Stimulated activated CD4-positive, alpha-beta T cell treated with anti-CD3 and anti-CD28 coated beads, Interleukin-15, amount 100 ng/mL, for 24 hours (primary cell): Measurements from ENCODE around the gene LMNB1.
A peak's percentile ranks its signal among the peaks of the same experiment; 100 is the strongest.
"Not testable (repeated sequence)": the region's sequence is repeated elsewhere in the genome, so short reads cannot be mapped to it uniquely, and the experiment has no call there.

ENCODE experiments used
- DNase-seq: peaks from one replicate; pipeline ENCODE4 v3.0.0-alpha.2; 2020

The LMNB1 gene, protein sequence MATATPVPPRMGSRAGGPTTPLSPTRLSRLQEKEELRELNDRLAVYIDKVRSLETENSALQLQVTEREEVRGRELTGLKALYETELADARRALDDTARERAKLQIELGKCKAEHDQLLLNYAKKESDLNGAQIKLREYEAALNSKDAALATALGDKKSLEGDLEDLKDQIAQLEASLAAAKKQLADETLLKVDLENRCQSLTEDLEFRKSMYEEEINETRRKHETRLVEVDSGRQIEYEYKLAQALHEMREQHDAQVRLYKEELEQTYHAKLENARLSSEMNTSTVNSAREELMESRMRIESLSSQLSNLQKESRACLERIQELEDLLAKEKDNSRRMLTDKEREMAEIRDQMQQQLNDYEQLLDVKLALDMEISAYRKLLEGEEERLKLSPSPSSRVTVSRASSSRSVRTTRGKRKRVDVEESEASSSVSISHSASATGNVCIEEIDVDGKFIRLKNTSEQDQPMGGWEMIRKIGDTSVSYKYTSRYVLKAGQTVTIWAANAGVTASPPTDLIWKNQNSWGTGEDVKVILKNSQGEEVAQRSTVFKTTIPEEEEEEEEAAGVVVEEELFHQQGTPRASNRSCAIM

DNA sequence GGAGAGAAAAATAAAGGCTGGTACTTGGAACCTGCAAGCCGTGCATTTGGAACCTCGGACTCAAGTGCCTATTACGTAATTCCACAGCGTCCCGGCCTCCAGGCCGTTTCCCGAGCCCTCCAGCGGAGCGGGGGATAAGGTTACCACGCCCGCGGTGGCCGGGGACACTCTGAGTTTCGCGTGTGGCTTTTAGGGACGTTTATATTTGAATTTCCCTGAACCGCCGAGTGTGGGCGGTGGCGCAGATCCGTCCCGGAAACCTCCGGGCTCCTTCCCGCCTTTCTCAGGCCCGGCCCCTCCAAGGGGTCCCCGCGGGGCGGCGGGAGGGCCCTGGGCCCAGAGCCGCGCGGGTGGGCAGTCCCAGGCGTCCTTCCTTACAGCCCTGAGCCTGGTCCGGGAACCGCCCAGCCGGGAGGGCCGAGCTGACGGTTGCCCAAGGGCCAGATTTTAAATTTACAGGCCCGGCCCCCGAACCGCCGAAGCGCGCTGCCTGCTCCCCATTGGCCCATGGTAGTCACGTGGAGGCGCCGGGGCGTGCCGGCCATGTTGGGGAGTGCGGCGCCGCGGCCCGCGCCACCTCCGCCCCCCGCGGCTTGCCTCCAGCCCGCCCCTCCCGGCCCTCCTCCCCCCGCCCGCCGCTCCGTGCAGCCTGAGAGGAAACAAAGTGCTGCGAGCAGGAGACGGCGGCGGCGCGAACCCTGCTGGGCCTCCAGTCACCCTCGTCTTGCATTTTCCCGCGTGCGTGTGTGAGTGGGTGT is at the start of gene LMNB1:
TSS of gene LMNB1 (plus strand) at position 638 of the 758 bp plus-strand sequence. CDS start 373 bp downstream, outside the sequence.
- peak; percentile 98 for DNase-seq

DNA sequence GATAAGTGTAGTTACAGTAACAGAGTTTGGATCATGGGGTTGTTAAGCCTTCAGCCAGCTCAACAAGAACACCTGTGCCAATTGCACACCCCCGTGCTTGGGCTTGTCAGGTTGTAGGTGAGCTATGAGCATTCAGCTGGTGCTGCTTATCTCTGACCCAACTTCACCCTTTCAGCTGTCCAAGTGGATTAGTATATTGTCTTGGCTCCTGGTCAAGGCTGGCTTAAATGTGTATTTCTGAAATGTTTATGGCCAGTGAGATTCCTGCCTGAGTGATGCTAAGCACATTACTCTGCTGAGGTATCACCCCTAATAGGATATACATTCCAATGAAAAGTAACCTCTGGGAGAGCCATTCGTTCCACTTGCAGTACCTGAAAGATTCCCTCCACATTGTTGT is 44.2 kb upstream of the LMNB1 start:
- DNase-seq, result no peak

DNA sequence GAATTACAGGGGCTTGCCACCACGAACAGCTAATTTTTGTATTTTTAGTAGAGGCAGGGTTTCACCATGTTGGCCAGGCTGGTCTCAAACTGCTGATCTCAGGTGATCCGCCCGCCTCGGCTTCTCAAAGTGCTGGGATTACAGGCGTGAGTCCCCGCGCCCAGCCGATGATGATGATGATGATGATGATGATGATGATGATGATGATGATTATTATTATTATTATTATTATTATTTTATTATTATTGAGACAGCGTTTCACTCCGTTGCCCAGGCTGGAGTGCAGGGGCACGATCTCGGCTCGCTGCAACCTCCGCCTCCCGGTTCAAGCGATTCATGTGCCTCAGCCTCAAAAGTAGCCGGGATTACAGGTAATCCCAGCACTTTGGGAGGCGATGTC is 42.4 kb upstream of the LMNB1 start:
- DNase-seq, result not testable (repeated sequence)

DNA sequence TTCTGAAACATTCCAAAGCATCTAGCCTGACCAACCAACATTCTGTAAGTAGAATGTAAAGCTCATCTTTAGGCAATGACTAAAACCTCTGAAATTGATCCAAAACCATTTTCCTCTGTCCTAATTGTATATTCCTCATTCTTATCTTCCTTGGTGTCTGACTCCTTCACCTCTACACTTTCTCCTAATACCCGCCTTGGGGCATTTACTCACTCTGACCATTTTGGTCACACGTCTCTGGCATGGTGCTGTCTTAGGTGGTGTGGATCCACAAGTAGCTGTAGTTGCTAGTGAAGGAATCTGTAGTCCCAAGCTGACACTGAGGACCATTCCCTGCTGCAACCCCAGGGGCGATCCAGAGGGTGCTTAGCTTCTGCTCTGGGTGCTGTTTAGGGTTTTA is 40.8 kb upstream of the LMNB1 start:
- DNase-seq, result no peak

DNA sequence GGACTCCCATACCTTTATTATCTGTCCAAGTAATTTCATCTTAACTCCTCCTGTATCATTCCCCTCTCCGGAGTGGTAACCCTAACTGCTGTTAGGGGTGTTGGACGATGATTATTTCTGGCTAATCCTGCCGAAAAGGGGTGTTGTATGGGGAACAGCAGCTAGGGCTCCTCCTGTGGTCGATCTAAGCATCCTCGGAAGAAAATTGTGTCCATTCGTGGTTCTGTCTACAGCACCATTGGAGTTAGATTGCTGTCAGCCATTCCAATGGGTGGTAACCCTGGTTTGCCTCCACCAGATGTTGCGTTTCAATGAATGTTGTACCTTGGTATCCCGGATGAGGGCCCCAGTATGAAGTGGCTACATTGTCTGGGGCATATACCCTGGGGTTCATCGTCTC is 35.6 kb upstream of the LMNB1 start:
- no peak for DNase-seq

DNA sequence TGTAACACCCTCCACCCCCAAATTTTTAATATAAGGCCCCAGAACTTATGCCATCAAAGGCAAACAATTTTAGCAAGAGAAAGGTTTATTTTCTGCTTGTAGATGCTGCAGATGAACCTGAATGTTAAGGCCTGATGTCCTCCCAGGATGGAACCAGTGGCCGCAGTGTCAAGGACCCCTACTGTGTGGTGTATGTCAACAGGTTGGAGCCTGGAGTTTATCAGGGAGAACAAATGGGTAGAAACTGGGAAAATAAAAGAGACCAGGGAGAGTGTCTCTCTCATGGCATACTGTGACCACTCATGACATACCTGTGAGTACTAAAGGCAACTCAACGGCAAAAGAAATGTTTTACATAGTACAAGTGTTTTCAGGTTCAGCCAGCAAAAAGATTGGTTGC is 34.5 kb upstream of the LMNB1 start:
- no peak for DNase-seq

DNA sequence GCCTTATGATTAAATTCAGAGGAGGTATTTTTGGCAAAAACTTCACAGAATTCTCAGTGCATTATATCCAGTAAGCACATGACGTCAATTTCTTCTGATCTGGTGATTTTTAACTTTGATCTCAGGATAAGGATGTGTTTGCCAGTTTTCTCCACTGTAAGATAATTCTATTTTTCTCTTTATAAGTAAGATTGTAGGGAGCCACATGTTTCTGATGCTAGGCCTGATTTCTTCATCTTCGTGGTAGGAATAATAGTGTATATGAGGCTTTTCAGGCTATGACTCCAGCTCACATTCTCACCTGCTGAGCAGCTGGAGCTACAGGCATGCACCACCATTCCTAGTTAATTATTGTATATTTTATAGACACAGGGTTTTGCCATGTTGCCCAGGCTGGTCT is 32.1 kb upstream of the LMNB1 start:
- DNase-seq, result no peak

DNA sequence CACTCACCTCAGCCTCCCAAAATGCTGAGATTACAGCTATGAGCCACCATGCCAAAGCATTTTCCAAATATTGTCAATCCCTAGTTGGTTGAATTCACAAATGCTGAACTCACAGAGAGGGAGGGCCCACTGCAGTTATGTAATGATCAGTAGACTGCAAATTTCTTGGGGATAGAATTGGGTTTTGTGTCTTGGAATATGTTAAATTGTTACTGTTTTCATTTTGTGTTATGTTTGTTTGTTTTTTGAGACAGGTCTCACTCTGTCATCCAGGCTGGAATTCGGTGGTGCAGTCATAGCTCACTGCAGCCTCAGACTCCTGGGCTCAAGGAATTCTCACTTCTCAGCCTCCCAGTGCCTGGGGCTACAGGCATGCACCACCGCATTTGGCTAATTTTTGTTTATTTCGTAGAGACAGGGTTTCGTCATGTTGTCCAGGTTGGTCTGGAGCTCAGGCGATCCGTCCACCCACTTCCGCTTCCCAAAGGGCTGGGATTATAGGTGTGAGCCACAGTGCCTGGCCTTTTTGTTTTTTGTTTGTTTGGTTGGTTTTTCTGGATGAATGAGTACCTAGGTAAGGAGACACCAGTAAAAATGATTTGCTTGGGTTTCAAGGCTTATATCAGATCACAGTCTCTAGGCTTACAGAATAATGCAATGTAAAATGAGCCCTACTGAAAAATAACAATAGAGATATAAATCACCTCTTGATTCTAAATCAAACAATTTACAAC is 31.5 kb upstream of the LMNB1 start:
- DNase-seq, result no peak

DNA sequence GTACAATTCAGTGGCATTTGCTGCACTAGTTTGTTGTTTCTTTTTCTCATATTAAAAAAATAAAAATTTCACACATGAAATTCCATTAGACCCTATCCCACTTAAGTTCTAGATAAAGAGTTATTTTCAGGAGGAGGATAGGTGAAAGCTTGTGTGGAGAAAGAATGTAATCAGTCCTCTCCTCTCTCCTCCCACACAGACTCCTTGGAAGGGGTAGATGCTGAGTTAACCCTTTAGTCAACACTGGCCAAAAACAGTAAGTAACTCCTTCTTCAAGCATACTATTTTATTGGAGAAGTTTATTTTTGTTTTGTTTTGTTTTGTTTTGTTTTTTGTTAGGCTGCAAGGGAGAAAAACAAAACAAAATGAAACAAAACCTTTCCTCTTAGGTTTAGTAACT is 30.6 kb upstream of the LMNB1 start:
- DNase-seq, result no peak

DNA sequence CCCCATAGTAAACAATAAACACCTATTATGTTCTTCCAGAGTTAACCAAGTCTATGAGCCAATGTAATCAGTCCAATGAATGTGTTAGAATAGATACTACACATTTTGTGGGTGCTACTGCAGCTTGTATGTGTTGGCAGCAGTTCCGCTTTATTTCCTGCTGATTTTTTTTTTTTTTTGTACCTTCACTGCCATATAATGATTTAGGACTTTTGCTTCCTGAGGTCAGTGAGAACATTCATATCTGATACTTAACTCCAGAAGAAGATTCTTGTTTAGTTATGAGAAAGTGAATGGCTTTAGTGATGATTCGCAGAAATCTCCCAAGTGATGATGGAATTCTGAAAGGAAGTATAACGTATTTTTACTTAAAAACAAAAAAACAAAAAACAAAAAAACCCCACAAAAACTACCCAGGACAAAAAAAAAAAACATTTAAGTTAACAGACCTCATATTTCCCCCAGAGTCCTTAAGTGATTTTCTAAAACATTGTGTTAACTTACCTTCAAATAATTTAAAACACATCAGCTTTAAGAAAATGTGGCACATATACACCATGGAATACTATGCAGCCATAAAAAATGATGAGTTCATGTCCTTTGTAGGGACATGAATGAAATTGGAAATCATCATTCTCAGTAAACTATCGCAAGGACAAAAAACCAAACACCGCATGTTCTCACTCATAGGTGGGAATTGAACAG is 24.7 kb upstream of the LMNB1 start:
- DNase-seq, result no peak

DNA sequence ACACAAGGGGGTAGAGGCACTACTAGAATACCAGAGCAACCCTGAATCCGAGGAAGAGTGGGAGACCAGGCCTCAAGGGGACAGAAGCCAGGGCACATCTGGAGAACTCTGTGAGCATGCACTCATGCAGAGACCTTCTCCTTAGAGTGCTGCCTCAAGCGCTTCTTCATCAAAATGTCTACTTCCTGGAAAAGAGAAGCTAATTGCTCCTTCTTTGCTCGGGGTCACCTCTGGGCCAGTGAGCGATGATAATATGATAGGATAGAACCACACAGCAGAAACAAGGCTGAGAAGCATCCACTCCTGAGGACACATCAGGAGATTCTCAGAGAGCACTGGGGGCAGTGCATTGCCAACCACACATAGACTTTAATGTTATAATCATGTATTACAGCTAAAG is 23.7 kb upstream of the LMNB1 start:
- DNase-seq, result no peak

DNA sequence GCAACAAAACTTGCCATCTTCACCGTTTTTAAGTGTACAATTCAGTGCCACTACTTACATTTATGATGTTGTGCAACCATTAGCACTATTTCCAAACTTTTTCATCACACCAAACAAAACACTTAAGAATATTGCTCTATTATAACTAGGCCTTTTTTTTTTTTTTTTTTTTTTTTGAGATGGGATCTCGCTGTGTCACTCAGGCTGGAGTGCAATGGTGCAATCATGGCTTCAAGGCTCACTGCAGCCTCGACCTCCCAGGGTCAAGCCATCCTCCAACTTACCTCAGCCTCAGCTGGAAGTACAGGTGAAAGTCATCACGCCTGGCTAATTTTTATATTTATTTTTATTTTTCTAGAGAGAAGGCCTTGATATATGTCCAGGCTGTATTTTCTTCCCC is 22.3 kb upstream of the LMNB1 start:
- no peak for DNase-seq

DNA sequence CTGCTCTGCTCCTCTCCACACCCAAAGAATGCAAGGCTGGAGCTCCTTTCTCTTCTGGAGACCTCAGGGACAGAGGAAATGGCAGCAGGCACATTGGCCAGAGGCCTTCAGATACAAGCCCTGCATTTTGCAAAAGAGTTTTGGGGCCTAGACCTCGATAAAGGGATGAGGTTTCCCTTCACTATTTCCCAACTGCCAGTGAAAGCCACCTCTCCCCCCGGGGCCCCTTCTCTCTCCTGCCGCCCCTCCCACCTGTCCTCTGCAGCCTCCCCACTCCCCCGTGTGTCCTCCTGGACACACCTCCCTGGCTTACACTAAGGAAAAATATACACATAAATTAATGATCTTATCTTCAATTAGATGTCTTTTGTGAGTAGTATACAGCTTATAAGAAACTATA is 21.3 kb upstream of the LMNB1 start:
- no peak for DNase-seq

DNA sequence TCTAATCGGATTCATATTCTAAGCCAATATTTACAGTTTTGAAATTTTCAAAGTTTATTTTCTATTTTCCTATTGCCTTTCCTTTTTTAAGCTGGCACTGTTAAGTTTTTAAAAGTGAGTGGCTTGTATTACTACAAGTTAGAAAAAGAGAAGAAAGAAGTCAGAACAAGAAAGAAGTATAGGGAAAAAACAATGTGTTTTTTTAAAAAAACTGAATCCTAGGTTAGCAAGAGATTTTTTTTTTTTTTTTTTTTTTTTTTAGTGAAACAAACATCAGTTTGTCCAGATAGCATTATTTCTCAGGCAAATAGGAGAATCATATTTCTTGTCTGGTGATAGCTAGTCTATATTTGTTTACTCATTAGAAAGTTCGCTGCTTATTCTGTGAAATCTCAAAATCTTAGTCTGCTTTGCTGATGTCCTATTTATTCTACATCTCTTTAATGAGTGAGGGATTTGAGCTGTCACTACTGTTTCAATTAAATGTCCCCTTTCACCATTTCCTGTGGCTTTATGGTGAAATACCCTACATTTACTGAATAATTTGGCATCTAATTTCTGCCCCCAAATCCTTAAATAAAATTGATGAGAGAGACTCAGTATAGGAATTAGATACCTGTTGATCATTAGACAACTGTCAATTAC is 19.1 kb upstream of the LMNB1 start:
- DNase-seq, result no peak

DNA sequence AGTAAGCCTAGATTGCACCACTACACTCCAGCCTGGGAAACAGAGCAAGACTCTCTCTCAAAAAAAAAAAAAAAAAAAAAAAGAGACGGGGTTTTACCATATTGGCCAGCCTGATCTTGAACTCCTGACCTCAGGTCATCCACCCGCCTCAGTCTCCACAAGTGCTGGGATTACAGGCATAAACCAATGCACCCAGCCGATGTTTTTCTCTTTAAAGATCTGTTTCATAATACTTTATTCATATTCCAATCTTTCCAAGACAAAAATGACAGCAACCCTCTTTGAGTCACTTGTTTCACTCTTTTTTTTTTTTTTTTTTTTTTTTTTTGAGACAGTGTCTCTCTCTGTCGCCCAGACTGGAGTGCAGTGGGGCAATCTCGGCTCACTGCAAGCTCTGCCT is 13.6 kb upstream of the LMNB1 start:
- DNase-seq, result no peak

DNA sequence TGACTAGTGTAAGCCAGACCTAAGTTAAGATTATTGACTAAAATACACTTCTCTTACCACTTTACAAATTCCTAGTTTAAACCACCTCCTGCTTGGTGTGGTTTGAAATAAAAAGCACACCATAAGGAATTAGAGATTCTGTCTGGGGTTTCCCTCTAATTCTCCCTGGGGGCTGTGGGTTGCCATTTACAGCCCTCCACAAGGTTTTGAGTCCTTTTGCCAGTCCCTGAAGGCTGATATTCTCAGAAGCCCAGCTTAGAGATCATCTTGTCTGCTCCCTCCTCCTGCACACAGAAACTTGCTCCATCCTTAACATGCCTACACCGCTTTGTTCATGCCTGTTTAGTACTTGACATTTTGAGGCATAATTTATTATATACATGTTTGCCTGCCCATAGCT is 7.2 kb upstream of the LMNB1 start:
- no peak for DNase-seq

DNA sequence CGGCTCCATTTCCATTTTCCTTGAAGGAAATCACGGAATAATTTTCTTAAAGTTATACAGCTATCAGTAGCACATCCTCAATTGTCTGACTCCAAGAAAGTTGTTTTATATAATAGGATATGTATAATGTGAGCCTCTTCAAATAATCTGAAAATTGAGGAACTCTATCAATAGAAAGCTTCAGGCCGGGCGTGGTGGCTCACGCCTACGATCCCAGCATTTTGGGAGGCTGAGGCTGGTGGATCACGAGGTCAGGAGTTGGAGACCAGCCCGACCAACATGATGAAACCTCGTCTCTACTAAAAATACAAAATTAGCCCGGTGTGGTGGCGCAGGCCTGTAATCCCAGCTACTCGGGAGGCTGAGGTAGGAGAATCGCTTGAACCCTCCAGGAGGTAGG is 3.4 kb upstream of the LMNB1 start:
- DNase-seq, result not testable (repeated sequence)

DNA sequence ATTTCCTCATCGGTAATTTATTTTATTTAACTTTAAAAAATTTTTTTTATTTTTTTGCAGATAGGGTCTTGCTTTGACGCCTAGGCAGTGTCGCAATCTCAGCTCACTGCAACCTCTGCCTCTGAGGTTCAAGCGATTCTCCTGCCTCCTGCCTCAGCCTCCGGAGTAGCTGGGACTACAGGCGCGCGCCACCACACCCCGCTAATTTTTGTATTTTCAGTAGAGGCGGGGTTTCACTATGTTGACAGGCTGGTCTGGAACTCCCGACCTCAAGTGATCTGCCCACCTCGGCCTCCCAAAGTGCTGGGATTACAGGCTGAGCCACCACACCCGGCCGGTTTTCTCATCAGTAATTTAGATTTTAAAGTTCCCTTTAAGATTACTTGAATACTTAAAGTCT is 2.3 kb upstream of the LMNB1 start:
- not testable (repeated sequence) for DNase-seq

DNA sequence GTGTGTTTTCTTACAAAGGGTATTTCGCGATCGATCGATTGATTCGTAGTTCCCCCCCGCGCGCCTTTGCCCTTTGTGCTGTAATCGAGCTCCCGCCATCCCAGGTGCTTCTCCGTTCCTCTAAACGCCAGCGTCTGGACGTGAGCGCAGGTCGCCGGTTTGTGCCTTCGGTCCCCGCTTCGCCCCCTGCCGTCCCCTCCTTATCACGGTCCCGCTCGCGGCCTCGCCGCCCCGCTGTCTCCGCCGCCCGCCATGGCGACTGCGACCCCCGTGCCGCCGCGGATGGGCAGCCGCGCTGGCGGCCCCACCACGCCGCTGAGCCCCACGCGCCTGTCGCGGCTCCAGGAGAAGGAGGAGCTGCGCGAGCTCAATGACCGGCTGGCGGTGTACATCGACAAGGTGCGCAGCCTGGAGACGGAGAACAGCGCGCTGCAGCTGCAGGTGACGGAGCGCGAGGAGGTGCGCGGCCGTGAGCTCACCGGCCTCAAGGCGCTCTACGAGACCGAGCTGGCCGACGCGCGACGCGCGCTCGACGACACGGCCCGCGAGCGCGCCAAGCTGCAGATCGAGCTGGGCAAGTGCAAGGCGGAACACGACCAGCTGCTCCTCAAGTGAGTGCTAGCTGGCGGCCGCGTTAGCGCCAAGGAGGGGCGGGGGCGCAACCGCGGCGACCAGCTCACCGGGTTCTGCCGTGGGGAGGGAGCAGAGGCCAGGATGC is 480 bp downstream of the LMNB1 start:
- peak; percentile 58 for DNase-seq

DNA sequence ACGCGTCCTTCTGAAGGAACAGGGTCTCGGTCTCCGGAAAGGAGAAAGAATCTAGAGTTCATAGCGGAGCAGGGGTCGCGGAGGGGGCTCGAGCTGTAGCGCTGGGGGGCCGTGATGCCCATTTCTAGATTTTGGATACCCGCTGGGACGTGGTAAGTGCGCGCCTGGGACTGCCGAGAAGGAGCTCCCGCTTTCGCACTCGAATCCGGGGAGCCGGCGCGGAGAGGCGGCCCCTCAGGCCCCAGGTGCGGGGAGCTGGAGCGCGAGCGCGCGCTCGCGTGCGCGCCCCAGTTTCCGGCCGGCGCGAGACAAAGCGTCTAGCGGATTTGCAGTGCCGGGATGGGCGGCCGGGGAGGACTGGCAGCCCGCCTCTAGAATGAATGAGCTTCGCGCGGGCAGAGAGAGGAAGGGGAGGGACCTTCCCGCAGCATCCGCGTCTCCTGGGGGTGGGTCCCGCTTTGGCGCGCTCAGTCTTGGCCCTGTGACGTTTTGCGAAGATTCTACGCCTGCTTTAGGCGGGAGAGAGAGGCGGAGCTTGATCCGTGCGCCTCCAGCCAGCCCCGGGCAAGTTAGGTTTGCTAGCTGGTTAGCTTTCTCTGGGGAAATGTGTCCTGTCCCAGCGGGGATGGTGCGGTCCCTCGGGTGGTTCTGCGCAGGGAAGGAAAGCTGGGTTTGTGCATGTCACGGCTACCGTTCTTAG is 1.2 kb downstream of the LMNB1 start:
- DNase-seq, result peak; percentile 97
